ENCODE results near the gene ECE2. TPM values are rescaled to one million over a fixed set of nuclear protein-coding genes. Genes with fewer than 3 reads are reported as not detected.

ECE2 gene
- total and polyA plus RNA-seq, 10 of the 15 experiments (the other 5 are each of a cell fraction or from before 2014, with no cell fraction given) = not detected

DNA sequence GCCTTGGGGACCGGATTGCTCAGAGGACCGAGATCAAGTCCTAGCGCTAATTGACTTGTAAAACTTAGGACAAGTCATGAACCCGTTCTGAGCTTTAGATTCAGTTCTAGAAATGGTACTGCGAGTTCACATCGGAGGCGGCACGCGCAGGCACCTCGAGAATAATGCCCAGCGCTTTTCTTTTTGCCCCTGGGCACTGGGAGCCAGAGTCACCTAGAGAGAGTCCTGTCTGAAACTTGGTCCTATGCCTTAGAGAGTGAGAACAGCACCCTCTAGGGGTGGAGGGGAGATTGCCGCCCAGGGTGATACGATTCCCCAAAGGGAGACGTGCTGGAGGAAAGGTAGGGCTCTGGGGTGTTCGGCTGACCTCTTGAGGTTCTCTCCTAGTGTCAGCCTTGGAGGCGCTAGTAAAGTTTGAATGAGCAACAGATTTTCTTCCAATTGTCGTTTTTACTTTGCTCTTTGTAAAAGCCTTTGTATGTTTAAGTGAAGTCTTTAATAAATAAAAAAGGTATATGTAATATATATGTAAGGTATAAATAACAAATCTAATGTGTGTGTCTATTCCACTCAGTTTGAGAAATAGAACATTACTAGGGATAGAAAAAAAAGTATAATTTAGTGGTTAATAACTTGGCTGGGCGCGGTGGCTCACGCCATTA lies 25.5 kb upstream of the ECE2 start (continued):
- TF ChIP-seq, protein P1, sequence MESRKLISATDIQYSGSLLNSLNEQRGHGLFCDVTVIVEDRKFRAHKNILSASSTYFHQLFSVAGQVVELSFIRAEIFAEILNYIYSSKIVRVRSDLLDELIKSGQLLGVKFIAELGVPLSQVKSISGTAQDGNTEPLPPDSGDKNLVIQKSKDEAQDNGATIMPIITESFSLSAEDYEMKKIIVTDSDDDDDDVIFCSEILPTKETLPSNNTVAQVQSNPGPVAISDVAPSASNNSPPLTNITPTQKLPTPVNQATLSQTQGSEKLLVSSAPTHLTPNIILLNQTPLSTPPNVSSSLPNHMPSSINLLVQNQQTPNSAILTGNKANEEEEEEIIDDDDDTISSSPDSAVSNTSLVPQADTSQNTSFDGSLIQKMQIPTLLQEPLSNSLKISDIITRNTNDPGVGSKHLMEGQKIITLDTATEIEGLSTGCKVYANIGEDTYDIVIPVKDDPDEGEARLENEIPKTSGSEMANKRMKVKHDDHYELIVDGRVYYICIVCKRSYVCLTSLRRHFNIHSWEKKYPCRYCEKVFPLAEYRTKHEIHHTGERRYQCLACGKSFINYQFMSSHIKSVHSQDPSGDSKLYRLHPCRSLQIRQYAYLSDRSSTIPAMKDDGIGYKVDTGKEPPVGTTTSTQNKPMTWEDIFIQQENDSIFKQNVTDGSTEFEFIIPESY (IDR thresholded peaks at IDR 0.05) = no peak
- TF ChIP-seq PML (IDR thresholded peaks at IDR 0.05; ENCODE audit: low read length) (no peak), SMC3 (IDR thresholded peaks at IDR 0.05; ENCODE audit: borderline replicate concordance, low read length) (peak; percentile 69; the same call in 1 of the 2 replicates), LARP7 (IDR thresholded peaks at IDR 0.05) (0 out of 2 replicates have a peak, but pooled peaks have one; percentile 0), TCF3 (IDR thresholded peaks at IDR 0.05; ENCODE audit: borderline replicate concordance, insufficient read depth, low read depth, low read length) (no peak), BHLHE40 (IDR thresholded peaks at IDR 0.05; ENCODE audit: borderline replicate concordance in 1 of 2, low read depth in 2 of 2, low read length in 1 of 2) (0 out of 4 replicates have a peak, but pooled peaks of 1 of the 2 experiments have one; percentile 41), YY1 (IDR thresholded peaks at IDR 0.05; ENCODE audit: low read depth, low read length) (0 out of 2 replicates have a peak, but pooled peaks have one; percentile 25), MEF2B (IDR thresholded peaks at IDR 0.05; ENCODE audit: partially characterized antibody, poor library complexity, severe bottlenecking) (peak; percentile 31), POU2F2 (IDR thresholded peaks at IDR 0.05; ENCODE audit: borderline replicate concordance, low read depth, low read length) (no peak), RAD21 (IDR thresholded peaks at IDR 0.05; ENCODE audit: insufficient read depth, low read depth, low read length) (peak; percentile 79), MXI1 (IDR thresholded peaks at IDR 0.05; ENCODE audit: low read depth, low read length) (0 out of 2 replicates have a peak, but pooled peaks have one; percentile 48), ZNF24 (IDR thresholded peaks at IDR 0.05) (no peak), NBN (IDR thresholded peaks at IDR 0.05) (0 out of 2 replicates have a peak, but pooled peaks have one; percentile 12), SIN3A (IDR thresholded peaks at IDR 0.05; ENCODE audit: low read depth, low read length) (no peak), ASH2L (IDR thresholded peaks at IDR 0.05; ENCODE audit: borderline replicate concordance, low read depth) (no peak), NR2F1 (conservative IDR thresholded peaks at IDR 0.05) (0 out of 2 replicates have a peak, but pooled peaks have one; percentile 27)
